ENCODE results near the gene HPSE2. TPM values are rescaled to one million over a fixed set of nuclear protein-coding genes. Genes with fewer than 3 reads are reported as not detected.

HPSE2 gene
- total and polyA plus RNA-seq, 2 of the 8 experiments (the other 6 are each of a cell fraction or from before 2014, with no cell fraction given) = 0.41 to 0.58 TPM

DNA sequence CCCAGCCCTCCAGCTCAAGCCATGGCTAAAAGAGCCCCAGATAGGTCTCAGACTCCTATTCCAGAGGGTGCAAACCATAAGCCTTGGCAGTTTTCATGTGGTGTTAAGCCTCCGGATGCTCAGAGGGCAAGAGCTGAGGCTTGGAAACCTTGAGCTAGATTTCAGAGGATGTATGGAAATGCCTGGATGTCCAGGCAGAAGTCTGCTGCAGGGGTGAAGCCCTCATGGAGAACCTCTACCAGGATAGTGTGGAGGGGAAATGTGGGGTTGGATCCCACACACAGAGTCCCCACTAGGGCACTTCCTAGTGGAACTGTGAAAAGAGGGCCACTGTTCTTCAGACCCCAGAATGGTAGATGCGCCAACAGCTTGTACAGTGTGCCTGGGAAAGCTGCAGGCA, 13.2 kb upstream of the HPSE2 start:
- no peaks in the 10 kb centered on the region for H3K4me1 ChIP-seq (replicated peaks in 1 of 4; ENCODE audit: control insufficient read depth in 3 of 4, insufficient read depth in 4 of 4, low read length in 3 of 4)
- no peak overlapping the region for H3K14ac ChIP-seq (ENCODE audit: insufficient read length)
- H4K20me1 ChIP-seq (replicated peaks in 1 of 2; ENCODE audit: control insufficient read depth in 1 of 2, insufficient read depth in 2 of 2, low read length in 2 of 2) = no peaks in the 10 kb centered on the region
- no peak overlapping the region for H3K27ac ChIP-seq (ENCODE audit: low read depth, low read length)
- no peak overlapping the region for H2BK120ac ChIP-seq (replicated peaks; ENCODE audit: low read depth, low read length)
- ChIA-PET POLR2A (ENCODE audit: partially characterized antibody) (no interaction called here), CTCF (ENCODE audit: partially characterized antibody) (interaction anchor here (1.1 to 1.3 kb wide), 2 partner anchors 29 to 205 kb away, joined by 3 read pairs; no protein-coding TSS in a partner anchor)
- no peak overlapping the region for H3K4me3 ChIP-seq (ENCODE audit: extremely low read depth in 1 of 4, insufficient read depth in 2 of 4, low read depth in 3 of 4, low read length in 4 of 4)
- no peak overlapping the region for H2AFZ ChIP-seq (ENCODE audit: low read length)
- TF ChIP-seq SIN3A (conservative IDR thresholded peaks at IDR 0.05 in 1 of 2, IDR thresholded peaks at IDR 0.05 in 1 of 2; ENCODE audit: low read depth in 1 of 2, low read length in 2 of 2) = no peak
- no peak for TF ChIP-seq SUZ12 (IDR thresholded peaks at IDR 0.05; ENCODE audit: low read length)
- no peak for TF ChIP-seq GABPA (IDR thresholded peaks at IDR 0.05; ENCODE audit: borderline replicate concordance, insufficient read depth, low read length)
- TF ChIP-seq, protein P1, sequence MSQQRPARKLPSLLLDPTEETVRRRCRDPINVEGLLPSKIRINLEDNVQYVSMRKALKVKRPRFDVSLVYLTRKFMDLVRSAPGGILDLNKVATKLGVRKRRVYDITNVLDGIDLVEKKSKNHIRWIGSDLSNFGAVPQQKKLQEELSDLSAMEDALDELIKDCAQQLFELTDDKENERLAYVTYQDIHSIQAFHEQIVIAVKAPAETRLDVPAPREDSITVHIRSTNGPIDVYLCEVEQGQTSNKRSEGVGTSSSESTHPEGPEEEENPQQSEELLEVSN (IDR thresholded peaks at IDR 0.05) = no peak
- H3K18ac ChIP-seq (ENCODE audit: extremely low read depth, low read length) = no peak overlapping the region
- WGBS, 2 experiments (ENCODE audit: extremely low coverage in 1 of 2, insufficient coverage in 1 of 2, insufficient read length in 1 of 2, insufficient replicate concordance in 2 of 2, low coverage in 1 of 2, low lambda C conversion rate in 2 of 2, missing lambda C conversion rate in 1 of 2) = 66% methylated on average over 2 of the region's 2 CpGs; no CpG with 5 or more reads in 1 of the 2 experiments
- no peaks in the 10 kb centered on the region for H3K79me1 ChIP-seq (ENCODE audit: low read depth, low read length)
- H2BK5ac ChIP-seq (ENCODE audit: low read depth, low read length) = no peak overlapping the region
- H3K36me3 ChIP-seq (ENCODE audit: control insufficient read depth in 2 of 4, insufficient read depth in 4 of 4, low read length in 3 of 4) = no peaks in the 10 kb centered on the region; a peak in 1 of 8 replicates
- no peak overlapping the region for H3K56ac ChIP-seq (replicated peaks; ENCODE audit: insufficient read length, low read depth, low read length)
- H4K91ac ChIP-seq (replicated peaks; ENCODE audit: insufficient read length, low read length) = no peak overlapping the region
- no peaks in the 10 kb centered on the region for H3K23me2 ChIP-seq (ENCODE audit: low read depth, low read length)
- no peak overlapping the region for H3K4me2 ChIP-seq (ENCODE audit: insufficient read depth in 1 of 2, low read depth in 2 of 2, low read length in 2 of 2)
- DNase-seq (ENCODE audit: low read depth in 1 of 2, low spot score in 2 of 2) (no peak), FAIRE-seq (no peak)
- H3K9ac ChIP-seq (replicated peaks in 1 of 4; ENCODE audit: extremely low read depth in 1 of 4, low read depth in 3 of 4, low read length in 3 of 4) = no peak overlapping the region
- peaks cover 0 to 1% (median 0%) of the 10 kb centered on the region in 4 experiments; a peak in 1 of 7 replicates for H3K27me3 ChIP-seq (replicated peaks in 1 of 4; ENCODE audit: control insufficient read depth in 3 of 4, extremely low read depth in 1 of 4, insufficient read depth in 3 of 4, low read length in 3 of 4)
- no peak overlapping the region for H4K5ac ChIP-seq (ENCODE audit: insufficient read length, low read depth, low read length)
- H4K8ac ChIP-seq (ENCODE audit: extremely low read depth, insufficient read depth, low read length) = no peak overlapping the region
- no peaks in the 10 kb centered on the region for H3K79me2 ChIP-seq (ENCODE audit: control insufficient read depth in 1 of 2, insufficient read depth in 2 of 2, low read length in 2 of 2)
- no peak overlapping the region for H3K4ac ChIP-seq (replicated peaks; ENCODE audit: insufficient read length, low read depth, low read length)
- no peak overlapping the region for H2BK15ac ChIP-seq (ENCODE audit: low read length)
- no peak overlapping the region for H2BK12ac ChIP-seq (ENCODE audit: low read depth, low read length)
- H3K9me3 ChIP-seq (ENCODE audit: insufficient read depth in 2 of 2, low read depth in 1 of 2, low read length in 1 of 2) = peaks cover 16 to 29% of the 10 kb centered on the region in 2 experiments
- no peak overlapping the region for H2AK5ac ChIP-seq (ENCODE audit: low read depth, low read length)
- H2BK20ac ChIP-seq (ENCODE audit: low read length) = no peak overlapping the region
- H3K23ac ChIP-seq (ENCODE audit: insufficient read length) = no peak overlapping the region

Measured in H1 (cell line).